NCI-H1694 treated with DMSO at 0.1 percent for 48 hours (cell line): Measurements from ENCODE around the gene FTSJ1.
"Not testable (repeated sequence)": the region's sequence is repeated elsewhere in the genome, so short reads cannot be mapped to it uniquely, and the experiment has no call there.

ENCODE experiments used
- DNase-seq: peaks from one replicate; lab custom pipeline; 2025; lab: John Stamatoyannopoulos, UW

Gene FTSJ1

DNA sequence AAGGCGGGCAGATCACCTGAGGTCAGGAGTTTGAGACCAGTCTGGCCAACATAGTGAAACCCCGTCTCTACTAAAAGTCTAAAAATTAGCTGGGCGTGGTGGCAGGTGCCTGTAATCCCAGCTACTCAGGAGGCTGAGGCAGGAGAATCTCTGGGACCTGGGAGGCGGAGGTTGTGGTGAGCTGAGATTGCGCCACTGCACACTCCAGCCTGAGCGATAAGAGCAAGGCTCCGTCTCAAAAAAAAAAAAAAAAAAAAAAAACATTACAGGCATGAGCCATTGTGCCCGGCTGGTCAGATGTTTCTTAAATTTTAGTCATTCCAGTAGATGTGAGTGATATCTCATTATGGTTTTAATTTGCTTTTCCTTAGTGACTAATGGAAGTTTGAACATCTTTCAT lies 49.9 kb downstream of the FTSJ1 start:
- DNase-seq = not testable (repeated sequence)

DNA sequence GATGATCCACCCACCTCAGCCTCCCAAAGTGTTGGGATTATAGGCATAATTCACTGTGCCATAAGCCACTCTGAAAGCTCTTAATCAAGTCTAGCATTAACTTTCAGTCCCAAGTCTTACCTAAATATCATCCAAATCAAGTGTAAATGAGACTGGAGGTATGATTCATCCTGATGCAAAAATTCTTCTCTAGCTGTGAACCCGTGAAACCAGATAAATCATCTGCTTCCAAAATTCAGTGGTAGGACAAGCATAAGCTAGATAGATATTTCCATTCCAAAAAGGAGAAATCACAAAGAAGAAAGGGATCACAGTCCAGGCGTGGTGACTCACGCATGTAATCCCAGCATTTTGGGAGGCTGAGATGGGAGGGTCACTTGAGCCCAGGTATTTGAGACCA lies 54.7 kb downstream of the FTSJ1 start:
- no peak for DNase-seq

DNA sequence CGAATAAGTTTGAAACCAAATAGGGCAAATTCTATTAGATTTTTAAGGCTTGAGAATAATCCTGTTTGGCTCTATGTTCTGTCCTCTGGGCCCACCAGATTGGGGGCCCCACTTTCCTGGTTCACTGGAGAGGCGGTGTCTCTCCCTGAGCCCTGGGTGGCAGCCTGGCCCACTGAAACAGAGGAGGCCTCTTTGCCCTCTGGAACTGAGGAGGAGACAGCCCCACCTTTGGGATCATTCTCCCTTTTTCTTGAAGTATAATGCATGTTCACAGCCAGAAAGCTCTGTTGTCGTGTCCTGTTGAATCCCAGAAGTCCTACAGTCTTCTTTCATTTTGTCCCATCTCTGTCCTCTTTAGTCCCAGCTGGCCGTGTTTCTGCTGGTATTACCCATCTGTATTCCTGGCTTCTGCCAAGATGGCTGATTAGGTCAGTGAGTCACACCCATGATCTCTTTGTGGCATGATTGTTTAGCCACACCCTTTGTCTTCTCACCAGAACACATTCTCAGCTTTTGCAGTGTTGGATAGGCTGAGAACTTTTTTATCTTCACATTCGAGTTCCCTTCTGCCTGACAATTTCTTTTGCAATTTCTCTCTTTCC lies 55.5 kb downstream of the FTSJ1 start:
- no peak for DNase-seq

DNA sequence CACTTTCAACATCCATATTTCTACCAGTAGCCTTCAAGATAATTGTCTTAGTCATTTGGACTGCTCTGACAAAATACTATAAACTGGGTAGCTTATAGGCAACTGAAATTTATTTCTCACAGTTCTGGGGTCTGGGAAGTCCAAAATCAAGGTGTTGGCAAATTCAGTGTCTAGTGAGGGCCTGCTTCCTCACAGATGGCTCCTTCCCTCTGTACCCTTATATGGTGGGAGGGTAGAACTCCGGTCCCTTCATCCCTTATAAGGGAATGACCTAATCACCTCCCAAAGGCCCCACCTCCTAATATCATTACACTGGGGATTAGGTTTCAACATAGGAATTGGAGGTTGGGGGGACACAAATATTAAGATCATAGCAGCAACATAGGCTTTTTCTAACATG lies 56.2 kb downstream of the FTSJ1 start:
- DNase-seq = no peak

DNA sequence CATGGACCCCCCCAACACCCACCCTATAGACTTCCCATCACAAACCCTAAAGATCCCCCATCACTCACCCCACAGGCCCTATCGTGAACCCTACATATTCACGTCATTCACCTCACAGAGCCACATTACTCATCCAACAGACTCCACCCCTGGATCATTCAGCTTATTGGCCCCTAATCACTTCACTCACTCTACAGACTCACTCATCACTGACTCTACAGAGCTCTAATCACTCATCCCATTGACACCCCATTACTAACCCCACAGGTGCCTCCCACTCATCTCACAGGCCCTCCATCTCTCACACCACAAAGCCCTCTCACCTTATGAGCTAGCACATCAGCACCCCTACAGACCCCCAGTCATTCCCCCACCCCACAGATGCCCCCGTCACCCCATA lies 57.2 kb downstream of the FTSJ1 start:
- DNase-seq = no peak
